HFFc6 (cell line): ENCODE measurements around the gene PLCB3. TPM values are rescaled to one million over a fixed set of nuclear protein-coding genes. Genes with fewer than 3 reads are reported as not detected.

Experiments used
- DNase-seq: peaks from one replicate; pipeline ENCODE4 v3.0.0-alpha.2; 2018
- H3K27ac Mint-ChIP-seq: 2 replicates; pipeline ENCODE4 v1.8.0; 2020; ENCODE audit warnings: mild to moderate bottlenecking, mixed read lengths
- H3K27me3 Mint-ChIP-seq: 2 replicates; pipeline ENCODE4 v1.8.0; 2021; ENCODE audit warnings: mild to moderate bottlenecking, moderate library complexity, mixed read lengths; ENCODE audit not compliant: insufficient read depth
- H3K36me3 Mint-ChIP-seq: 2 replicates; pipeline ENCODE4 v1.8.0; 2021; ENCODE audit warnings: low read depth, mixed read lengths
- H3K4me1 Mint-ChIP-seq: 2 replicates; pipeline ENCODE4 v1.8.0; 2020; ENCODE audit warnings: low read depth, mixed read lengths
- H3K4me3 Mint-ChIP-seq: 2 replicates; pipeline ENCODE4 v1.8.0; 2020; ENCODE audit warnings: mild to moderate bottlenecking, moderate library complexity, mixed read lengths
- H3K9me3 Mint-ChIP-seq: 2 replicates; pipeline ENCODE4 v1.8.0; 2020; ENCODE audit warnings: mild to moderate bottlenecking, mixed read lengths
- total RNA-seq, 6 experiments: library from RNA; stranded (reverse); fragmentation: NEBNext Ultra II Directional; extraction: Animal tissue kit (Norgen Biotek cat#: 25700); gene quantifications; 2 replicates in 1 of 6; 3 replicates in 5 of 6; pipeline ENCODE4 v1.2.3, GENCODE V29; 2021
- TF ChIP-seq, protein P1 (sequence below): fragments of 200-600 bp; sonication (generic); IDR thresholded peaks from 2 replicates; pipeline ENCODE4 v1.5.0; 2021; ENCODE audit warnings: antibody characterized with exemption, mild to moderate bottlenecking

The PLCB3 gene
- total RNA-seq, 6 experiments from 2014 or later: 48.1 to 58.0 (median 51.8) TPM

- H3K36me3 Mint-ChIP-seq: no peaks in the 10 kb centered on the region
- TF ChIP-seq, protein P1, sequence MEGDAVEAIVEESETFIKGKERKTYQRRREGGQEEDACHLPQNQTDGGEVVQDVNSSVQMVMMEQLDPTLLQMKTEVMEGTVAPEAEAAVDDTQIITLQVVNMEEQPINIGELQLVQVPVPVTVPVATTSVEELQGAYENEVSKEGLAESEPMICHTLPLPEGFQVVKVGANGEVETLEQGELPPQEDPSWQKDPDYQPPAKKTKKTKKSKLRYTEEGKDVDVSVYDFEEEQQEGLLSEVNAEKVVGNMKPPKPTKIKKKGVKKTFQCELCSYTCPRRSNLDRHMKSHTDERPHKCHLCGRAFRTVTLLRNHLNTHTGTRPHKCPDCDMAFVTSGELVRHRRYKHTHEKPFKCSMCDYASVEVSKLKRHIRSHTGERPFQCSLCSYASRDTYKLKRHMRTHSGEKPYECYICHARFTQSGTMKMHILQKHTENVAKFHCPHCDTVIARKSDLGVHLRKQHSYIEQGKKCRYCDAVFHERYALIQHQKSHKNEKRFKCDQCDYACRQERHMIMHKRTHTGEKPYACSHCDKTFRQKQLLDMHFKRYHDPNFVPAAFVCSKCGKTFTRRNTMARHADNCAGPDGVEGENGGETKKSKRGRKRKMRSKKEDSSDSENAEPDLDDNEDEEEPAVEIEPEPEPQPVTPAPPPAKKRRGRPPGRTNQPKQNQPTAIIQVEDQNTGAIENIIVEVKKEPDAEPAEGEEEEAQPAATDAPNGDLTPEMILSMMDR: no peak
- no peak for DNase-seq
- peaks cover 11% of the 10 kb centered on the region for H3K4me1 Mint-ChIP-seq
- H3K4me3 Mint-ChIP-seq: peak overlapping the region; percentile 78; the same call in 1 of the 2 replicates
- no peak overlapping the region for H3K27ac Mint-ChIP-seq
- no peaks in the 10 kb centered on the region for H3K9me3 Mint-ChIP-seq
- peaks cover 56% of the 10 kb centered on the region for H3K27me3 Mint-ChIP-seq
Observed at GRCh38 chr11:64298966-64299846, 47.9 kb downstream of the PLCB3 start.

GRCh38 chr11:64299847-64300648, 48.7 kb downstream of the PLCB3 start, which contains the start of gene CATSPERZ:
Gene CATSPERZ, plus strand, starts transcription at chr11:64300358. Its CDS starts 53 bp downstream, at chr11:64300411.
- DNase-seq: no peak
- H3K36me3 Mint-ChIP-seq: no peaks in the 10 kb centered on the region
- H3K27ac Mint-ChIP-seq: no peak within 1 kb of the TSS

GRCh38 chr11:64303109-64304031, 52.0 kb downstream of the PLCB3 start:
- peaks cover 26% of the 10 kb centered on the region for H3K4me1 Mint-ChIP-seq
- H3K27ac Mint-ChIP-seq: no peak overlapping the region
- TF ChIP-seq, protein P1: no peak
- no peak for DNase-seq
- H3K9me3 Mint-ChIP-seq: no peaks in the 10 kb centered on the region
- no peaks in the 10 kb centered on the region for H3K36me3 Mint-ChIP-seq
- H3K4me3 Mint-ChIP-seq: no peak overlapping the region
- H3K27me3 Mint-ChIP-seq: peaks cover 23% of the 10 kb centered on the region

More at GRCh38 chr11:64299847-64300648, 48.7 kb downstream of the PLCB3 start, which contains the start of gene CATSPERZ:
- TF ChIP-seq, protein P1: no peak
- H3K4me3 Mint-ChIP-seq: peak within 1 kb of the TSS; percentile 78
- peaks cover 48% of the 10 kb centered on the region for H3K27me3 Mint-ChIP-seq
- H3K4me1 Mint-ChIP-seq: peaks cover 18% of the 10 kb centered on the region
- no peaks in the 10 kb centered on the region for H3K9me3 Mint-ChIP-seq

GRCh38 chr11:64304032-64304315, 52.6 kb downstream of the PLCB3 start:
- H3K4me3 Mint-ChIP-seq: peak overlapping the region; percentile 96
- no peak for DNase-seq
- no peaks in the 10 kb centered on the region for H3K36me3 Mint-ChIP-seq
- H3K27me3 Mint-ChIP-seq: peaks cover 17% of the 10 kb centered on the region
- TF ChIP-seq, protein P1: no peak
- peaks cover 26% of the 10 kb centered on the region for H3K4me1 Mint-ChIP-seq
- peak overlapping the region; percentile 94 for H3K27ac Mint-ChIP-seq
- H3K9me3 Mint-ChIP-seq: no peaks in the 10 kb centered on the region
